ENCODE results near the gene HNRNPLL. TPM values are rescaled to one million over a fixed set of nuclear protein-coding genes. Genes with fewer than 3 reads are reported as not detected.

HNRNPLL gene
- total RNA-seq, 2 experiments from 2014 or later: 104 to 119 TPM

GRCh38 chr2:38584881-38585280 lies 17.8 kb downstream of the HNRNPLL start:
- CTCF ChIA-PET: interaction anchor here (0.8 to 5.2 kb wide), 7 partner anchors 15 to 156 kb away, joined by 3 to 88 read pairs (median 4); partner anchors contain the start of gene HNRNPLL
- DNase-seq: no peak
- no peaks in the 10 kb centered on the region for H3K9me3 Mint-ChIP-seq
- H3K36me3 Mint-ChIP-seq (ENCODE audit: low read depth): peaks cover 77% of the 10 kb centered on the region
- POLR2A ChIA-PET: interaction anchor here (0.5 to 4.6 kb wide), 7 partner anchors 10 to 164 kb away, joined by 3 to 25 read pairs (median 10); partner anchors contain the start of gene HNRNPLL
- H3K4me3 Mint-ChIP-seq: no peak overlapping the region
- peak overlapping the region; percentile 57 for H3K27ac Mint-ChIP-seq
- no peaks in the 10 kb centered on the region for H3K27me3 Mint-ChIP-seq
- peaks cover 73% of the 10 kb centered on the region for H3K4me1 Mint-ChIP-seq

- Mint-ChIP-seq H3K36me3 (ENCODE audit: low read depth) (peaks cover 70% of the 10 kb centered on the region), H3K9me3 (no peaks in the 10 kb centered on the region), H3K27ac (no peak overlapping the region), H3K4me3 (no peak overlapping the region), H3K4me1 (peaks cover 68% of the 10 kb centered on the region), H3K27me3 (no peaks in the 10 kb centered on the region)
- CTCF ChIA-PET: interaction anchor here (0.6 to 5.4 kb wide), 11 partner anchors 10 to 164 kb away, joined by 3 to 131 read pairs (median 6); partner anchors contain the start of gene HNRNPLL
- POLR2A ChIA-PET: interaction anchor here (0.9 to 4.6 kb wide), 9 partner anchors 11 to 167 kb away, joined by 3 to 25 read pairs (median 7); partner anchors contain the start of genes GALM, HNRNPLL and SRSF7
- no peak for DNase-seq
These were observed 18.7 kb downstream of the HNRNPLL start for GRCh38 chr2:38583994-38584393.

- H3K27me3 Mint-ChIP-seq: no peaks in the 10 kb centered on the region
- peaks cover 71% of the 10 kb centered on the region for H3K36me3 Mint-ChIP-seq (ENCODE audit: low read depth)
- CTCF ChIA-PET: interaction anchor here (0.6 to 5.4 kb wide), 10 partner anchors 11 to 164 kb away, joined by 3 to 131 read pairs (median 6); partner anchors contain the start of gene HNRNPLL
- H3K27ac Mint-ChIP-seq: peak overlapping the region; percentile 4
- peaks cover 70% of the 10 kb centered on the region for H3K4me1 Mint-ChIP-seq
- no peak for DNase-seq
- H3K4me3 Mint-ChIP-seq: no peak overlapping the region
- POLR2A ChIA-PET: interaction anchor here (0.9 to 4.6 kb wide), 7 partner anchors 11 to 168 kb away, joined by 3 to 25 read pairs (median 10); partner anchors contain the start of genes GALM, HNRNPLL and SRSF7
- H3K9me3 Mint-ChIP-seq: no peaks in the 10 kb centered on the region
These were observed 19.2 kb downstream of the HNRNPLL start for GRCh38 chr2:38583524-38583923.

- Mint-ChIP-seq H3K27ac (peak overlapping the region; percentile 61), H3K36me3 (ENCODE audit: low read depth) (peaks cover 70% of the 10 kb centered on the region), H3K27me3 (no peaks in the 10 kb centered on the region), H3K4me1 (peaks cover 74% of the 10 kb centered on the region), H3K4me3 (no peak overlapping the region), H3K9me3 (no peaks in the 10 kb centered on the region)
- peak; percentile 36 for DNase-seq
- ChIA-PET CTCF (interaction anchor here (0.7 to 5.4 kb wide), 50 partner anchors 8 to 268 kb away, joined by 3 to 131 read pairs (median 7); partner anchors contain the start of genes GALM, HNRNPLL and SRSF7), POLR2A (interaction anchor here (0.7 to 3.8 kb wide), 24 partner anchors 9 to 169 kb away, joined by 3 to 33 read pairs (median 6); partner anchors contain the start of genes HNRNPLL and SRSF7)
These were observed 21.3 kb downstream of the HNRNPLL start for GRCh38 chr2:38581193-38582147.

- Mint-ChIP-seq H3K4me3 (no peak overlapping the region), H3K9me3 (no peaks in the 10 kb centered on the region), H3K27me3 (no peaks in the 10 kb centered on the region), H3K4me1 (peaks cover 75% of the 10 kb centered on the region), H3K27ac (no peak overlapping the region), H3K36me3 (ENCODE audit: low read depth) (peaks cover 71% of the 10 kb centered on the region)
- CTCF ChIA-PET: interaction anchor here (0.5 to 5.4 kb wide), 20 partner anchors 8 to 265 kb away, joined by 3 to 131 read pairs (median 4); partner anchors contain the start of gene HNRNPLL
- no peak for DNase-seq
- POLR2A ChIA-PET: interaction anchor here (0.9 to 3.8 kb wide), 9 partner anchors 8 to 170 kb away, joined by 3 to 33 read pairs (median 4); partner anchors contain the start of genes HNRNPLL and SRSF7
These were observed 22.6 kb downstream of the HNRNPLL start for GRCh38 chr2:38580115-38580636.

- H3K9me3 Mint-ChIP-seq: no peaks in the 10 kb centered on the region
- POLR2A ChIA-PET: interaction anchor here (1.1 to 3.8 kb wide), 4 partner anchors 24 to 171 kb away, joined by 3 to 33 read pairs (median 14); partner anchors contain the start of genes HNRNPLL and SRSF7
- no peaks in the 10 kb centered on the region for H3K27me3 Mint-ChIP-seq
- H3K36me3 Mint-ChIP-seq (ENCODE audit: low read depth): peaks cover 76% of the 10 kb centered on the region
- H3K4me1 Mint-ChIP-seq: peaks cover 80% of the 10 kb centered on the region
- no peak for DNase-seq
- H3K27ac Mint-ChIP-seq: peak overlapping the region; percentile 24
- CTCF ChIA-PET: interaction anchor here (0.8 to 5.4 kb wide), 12 partner anchors 12 to 263 kb away, joined by 3 to 131 read pairs (median 3); no protein-coding TSS in a partner anchor
- no peak overlapping the region for H3K4me3 Mint-ChIP-seq
These were observed 23.9 kb downstream of the HNRNPLL start for GRCh38 chr2:38578832-38579231.

- no peaks in the 10 kb centered on the region for H3K27me3 Mint-ChIP-seq
- H3K36me3 Mint-ChIP-seq (ENCODE audit: low read depth): peaks cover 72% of the 10 kb centered on the region
- no peak overlapping the region for H3K4me3 Mint-ChIP-seq
- no peak for DNase-seq
- ChIA-PET CTCF (interaction anchor here (0.8 to 3.4 kb wide), 6 partner anchors 8 to 160 kb away, joined by 3 to 13 read pairs (median 6); no protein-coding TSS in a partner anchor), POLR2A (interaction anchor here (1.2 to 5.0 kb wide), 7 partner anchors 10 to 177 kb away, joined by 3 to 29 read pairs (median 5); partner anchors contain the start of gene SRSF7)
- H3K4me1 Mint-ChIP-seq: peaks cover 64% of the 10 kb centered on the region
- peak overlapping the region; percentile 41 for H3K27ac Mint-ChIP-seq
- no peaks in the 10 kb centered on the region for H3K9me3 Mint-ChIP-seq
These were observed 28.4 kb downstream of the HNRNPLL start for GRCh38 chr2:38574278-38574677.

GRCh38 chr2:38572167-38572566 lies 30.6 kb downstream of the HNRNPLL start:
- H3K27ac Mint-ChIP-seq: no peak overlapping the region
- no peak overlapping the region for H3K4me3 Mint-ChIP-seq
- H3K27me3 Mint-ChIP-seq: no peaks in the 10 kb centered on the region
- H3K36me3 Mint-ChIP-seq (ENCODE audit: low read depth): peaks cover 75% of the 10 kb centered on the region
- no peaks in the 10 kb centered on the region for H3K9me3 Mint-ChIP-seq
- CTCF ChIA-PET: interaction anchor here (1.2 to 3.4 kb wide), 3 partner anchors 10 to 154 kb away, joined by 4 to 13 read pairs (median 13); no protein-coding TSS in a partner anchor
- H3K4me1 Mint-ChIP-seq: peaks cover 48% of the 10 kb centered on the region
- POLR2A ChIA-PET: interaction anchor here (1.1 to 1.3 kb wide), 3 partner anchors 24 to 172 kb away, joined by 3 read pairs; no protein-coding TSS in a partner anchor
- no peak for DNase-seq

GRCh38 chr2:38571193-38571592 lies 31.5 kb downstream of the HNRNPLL start:
- no peak for DNase-seq
- no peaks in the 10 kb centered on the region for H3K9me3 Mint-ChIP-seq
- CTCF ChIA-PET: interaction anchor here (0.7 to 1.3 kb wide), 3 partner anchors 9 to 155 kb away, joined by 3 to 4 read pairs (median 4); no protein-coding TSS in a partner anchor
- H3K36me3 Mint-ChIP-seq (ENCODE audit: low read depth): peaks cover 73% of the 10 kb centered on the region
- POLR2A ChIA-PET: interaction anchor here (1.3 kb wide), 1 partner anchor 23 kb away, joined by 3 read pairs; no protein-coding TSS in a partner anchor
- H3K4me1 Mint-ChIP-seq: peaks cover 38% of the 10 kb centered on the region
- H3K27ac Mint-ChIP-seq: no peak overlapping the region
- no peak overlapping the region for H3K4me3 Mint-ChIP-seq
- no peaks in the 10 kb centered on the region for H3K27me3 Mint-ChIP-seq

- H3K27me3 Mint-ChIP-seq: no peaks in the 10 kb centered on the region
- no peak overlapping the region for H3K4me3 Mint-ChIP-seq
- ChIA-PET POLR2A (interaction anchor here (0.7 to 1.3 kb wide), 6 partner anchors 21 to 182 kb away, joined by 3 to 6 read pairs (median 4); partner anchors contain the start of gene SRSF7), CTCF (interaction anchor here (1.3 to 1.5 kb wide), 2 partner anchors 8 to 13 kb away, joined by 3 to 6 read pairs; no protein-coding TSS in a partner anchor)
- H3K4me1 Mint-ChIP-seq: peaks cover 22% of the 10 kb centered on the region
- DNase-seq: no peak
- H3K27ac Mint-ChIP-seq: no peak overlapping the region
- peaks cover 65% of the 10 kb centered on the region for H3K36me3 Mint-ChIP-seq (ENCODE audit: low read depth)
- H3K9me3 Mint-ChIP-seq: no peaks in the 10 kb centered on the region
These were observed 33.8 kb downstream of the HNRNPLL start for GRCh38 chr2:38568724-38569436.

- CTCF ChIA-PET: interaction anchor here (0.7 to 4.3 kb wide), 5 partner anchors 8 to 33 kb away, joined by 3 to 28 read pairs (median 4); no protein-coding TSS in a partner anchor
- POLR2A ChIA-PET: interaction anchor here (1.2 to 1.9 kb wide), 8 partner anchors 9 to 186 kb away, joined by 3 to 8 read pairs (median 4); partner anchors contain the start of gene SRSF7
- DNase-seq: no peak
- H3K27ac Mint-ChIP-seq: no peak overlapping the region
- no peak overlapping the region for H3K4me3 Mint-ChIP-seq
- peaks cover 7% of the 10 kb centered on the region for H3K4me1 Mint-ChIP-seq
- no peaks in the 10 kb centered on the region for H3K9me3 Mint-ChIP-seq
- no peaks in the 10 kb centered on the region for H3K27me3 Mint-ChIP-seq
- H3K36me3 Mint-ChIP-seq (ENCODE audit: low read depth): peaks cover 62% of the 10 kb centered on the region
These were observed 37.4 kb downstream of the HNRNPLL start for GRCh38 chr2:38565333-38565732.

All from activated CD4-positive, alpha-beta memory T cell treated with anti-CD3 and anti-CD28 coated beads, Interleukin-2, amount 10 ng/mL, durations not matched to agents 7 days and 5 days (primary cell).